ENCODE results near the gene CREBBP. TPM values are rescaled to one million over a fixed set of nuclear protein-coding genes. Genes with fewer than 3 reads are reported as not detected.

Gene CREBBP
- total RNA-seq, 1 donor from 2014 or later: 151 TPM

DNA sequence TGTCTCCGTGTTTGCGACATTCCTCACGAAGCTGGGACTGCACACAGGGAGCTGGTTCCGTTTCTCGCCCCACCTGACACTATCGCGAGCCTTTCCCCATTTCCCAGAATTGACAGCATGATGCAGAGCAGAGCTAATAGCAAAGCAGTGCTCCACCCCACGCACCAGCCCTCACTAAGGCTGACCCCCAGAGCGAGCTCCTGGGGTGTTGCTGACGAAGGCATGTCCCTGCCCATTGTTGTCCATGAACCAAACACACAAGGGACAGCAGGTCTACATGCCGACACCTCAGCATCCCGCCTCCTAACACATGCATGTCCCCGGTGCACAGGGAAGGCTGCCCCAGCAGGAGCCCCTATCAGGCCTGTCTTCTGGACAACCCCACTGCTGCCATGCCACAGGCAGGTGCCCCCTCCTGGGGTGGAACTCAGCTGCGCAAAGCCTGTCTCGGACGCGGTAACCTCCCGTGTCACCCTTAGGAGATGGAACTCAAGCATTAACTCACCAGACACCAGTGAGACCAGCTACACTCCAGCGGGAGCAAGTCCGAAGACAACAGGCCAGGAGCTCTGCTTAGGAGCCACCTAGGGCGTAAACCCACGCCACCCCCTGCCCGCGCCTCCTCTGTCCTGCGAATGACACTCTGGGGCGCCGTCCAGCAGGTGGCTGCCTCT lies 146.3 kb downstream of the CREBBP start:
- H3K9me3 Mint-ChIP-seq: no peaks in the 10 kb centered on the region
- no peak for DNase-seq (ENCODE audit: low spot score in 2 of 2, unreplicated experiment in 2 of 2)
- TF ChIP-seq, protein P1, sequence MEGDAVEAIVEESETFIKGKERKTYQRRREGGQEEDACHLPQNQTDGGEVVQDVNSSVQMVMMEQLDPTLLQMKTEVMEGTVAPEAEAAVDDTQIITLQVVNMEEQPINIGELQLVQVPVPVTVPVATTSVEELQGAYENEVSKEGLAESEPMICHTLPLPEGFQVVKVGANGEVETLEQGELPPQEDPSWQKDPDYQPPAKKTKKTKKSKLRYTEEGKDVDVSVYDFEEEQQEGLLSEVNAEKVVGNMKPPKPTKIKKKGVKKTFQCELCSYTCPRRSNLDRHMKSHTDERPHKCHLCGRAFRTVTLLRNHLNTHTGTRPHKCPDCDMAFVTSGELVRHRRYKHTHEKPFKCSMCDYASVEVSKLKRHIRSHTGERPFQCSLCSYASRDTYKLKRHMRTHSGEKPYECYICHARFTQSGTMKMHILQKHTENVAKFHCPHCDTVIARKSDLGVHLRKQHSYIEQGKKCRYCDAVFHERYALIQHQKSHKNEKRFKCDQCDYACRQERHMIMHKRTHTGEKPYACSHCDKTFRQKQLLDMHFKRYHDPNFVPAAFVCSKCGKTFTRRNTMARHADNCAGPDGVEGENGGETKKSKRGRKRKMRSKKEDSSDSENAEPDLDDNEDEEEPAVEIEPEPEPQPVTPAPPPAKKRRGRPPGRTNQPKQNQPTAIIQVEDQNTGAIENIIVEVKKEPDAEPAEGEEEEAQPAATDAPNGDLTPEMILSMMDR (IDR thresholded peaks at IDR 0.05; ENCODE audit: unreplicated experiment): no peak
- no peak overlapping the region for H3K4me3 Mint-ChIP-seq
- no peaks in the 10 kb centered on the region for H3K4me1 Mint-ChIP-seq
- peaks cover 55% of the 10 kb centered on the region for H3K36me3 Mint-ChIP-seq
- H3K27me3 Mint-ChIP-seq (ENCODE audit: low read depth): no peaks in the 10 kb centered on the region
- H3K27ac Mint-ChIP-seq: no peak overlapping the region

DNA sequence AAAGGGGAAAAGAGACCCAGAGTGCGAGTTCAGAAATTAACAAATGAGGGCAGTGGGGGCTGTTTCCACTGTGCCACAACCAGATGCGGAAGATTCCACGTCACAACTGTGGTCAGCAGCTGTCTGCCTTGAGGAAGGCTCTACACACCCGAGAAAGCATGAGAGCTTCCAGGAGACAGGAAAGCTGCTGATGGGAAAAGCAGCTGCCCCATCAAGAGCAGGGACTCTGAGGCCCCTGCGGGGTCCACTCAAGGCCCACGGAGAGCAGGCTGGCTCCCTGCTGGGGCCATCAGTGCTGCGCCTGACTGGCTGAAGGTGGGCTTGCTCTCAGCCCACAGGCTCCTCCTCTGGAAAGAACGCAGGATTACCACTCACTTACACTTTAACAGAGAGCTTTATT lies 148.3 kb downstream of the CREBBP start:
- Mint-ChIP-seq H3K27me3 (ENCODE audit: low read depth) (no peaks in the 10 kb centered on the region), H3K36me3 (peaks cover 49% of the 10 kb centered on the region), H3K27ac (no peak overlapping the region), H3K9me3 (no peaks in the 10 kb centered on the region), H3K4me3 (no peak overlapping the region), H3K4me1 (no peaks in the 10 kb centered on the region)
- no peak for DNase-seq (ENCODE audit: low spot score in 2 of 2, unreplicated experiment in 2 of 2)
- TF ChIP-seq, protein P1 (IDR thresholded peaks at IDR 0.05; ENCODE audit: unreplicated experiment): no peak

DNA sequence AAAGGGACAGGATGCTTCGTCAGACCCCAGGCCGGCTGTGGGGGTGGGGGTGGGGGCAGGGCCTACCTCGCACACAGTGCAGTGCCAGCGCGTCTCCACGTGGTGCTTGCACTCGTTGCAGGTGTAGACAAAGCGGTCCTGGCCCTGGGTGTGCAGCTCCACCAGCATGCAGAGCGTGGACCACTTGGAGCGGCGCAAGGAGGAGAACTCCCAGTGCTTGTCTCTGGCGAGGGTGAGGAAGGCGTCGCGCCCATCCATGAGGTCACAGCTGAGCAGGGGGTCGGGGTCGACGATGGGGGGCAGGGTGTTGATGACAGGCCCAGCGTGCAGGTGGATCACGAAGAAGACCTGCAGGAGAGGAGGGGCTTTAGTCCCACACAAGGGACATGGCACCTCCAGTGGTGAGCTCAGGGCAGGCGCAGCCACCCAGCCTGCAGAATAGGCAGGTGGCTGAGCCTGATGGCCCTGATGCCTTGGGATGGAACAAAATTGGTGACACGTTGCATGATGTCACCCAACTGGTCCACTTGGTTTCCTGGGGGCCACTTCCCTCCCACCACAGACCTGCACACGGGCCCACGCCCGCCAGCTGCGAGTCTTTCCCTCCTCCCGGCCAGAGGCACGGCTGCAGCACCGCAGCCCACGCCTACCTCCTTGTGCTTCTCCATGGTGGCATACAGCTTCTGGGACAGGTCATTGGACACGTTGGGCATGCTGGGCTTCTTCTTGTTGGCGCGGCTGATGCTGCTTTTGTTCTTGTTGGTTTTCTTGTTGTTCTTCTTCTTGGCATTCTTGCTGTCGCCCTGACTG lies 149.2 kb downstream of the CREBBP start:
- H3K27ac Mint-ChIP-seq: no peak overlapping the region
- no peak for DNase-seq (ENCODE audit: low spot score in 2 of 2, unreplicated experiment in 2 of 2)
- no peaks in the 10 kb centered on the region for H3K27me3 Mint-ChIP-seq (ENCODE audit: low read depth)
- no peaks in the 10 kb centered on the region for H3K9me3 Mint-ChIP-seq
- H3K4me3 Mint-ChIP-seq: no peak overlapping the region
- peaks cover 45% of the 10 kb centered on the region for H3K36me3 Mint-ChIP-seq
- TF ChIP-seq, protein P1 (IDR thresholded peaks at IDR 0.05; ENCODE audit: unreplicated experiment): no peak
- no peaks in the 10 kb centered on the region for H3K4me1 Mint-ChIP-seq

DNA sequence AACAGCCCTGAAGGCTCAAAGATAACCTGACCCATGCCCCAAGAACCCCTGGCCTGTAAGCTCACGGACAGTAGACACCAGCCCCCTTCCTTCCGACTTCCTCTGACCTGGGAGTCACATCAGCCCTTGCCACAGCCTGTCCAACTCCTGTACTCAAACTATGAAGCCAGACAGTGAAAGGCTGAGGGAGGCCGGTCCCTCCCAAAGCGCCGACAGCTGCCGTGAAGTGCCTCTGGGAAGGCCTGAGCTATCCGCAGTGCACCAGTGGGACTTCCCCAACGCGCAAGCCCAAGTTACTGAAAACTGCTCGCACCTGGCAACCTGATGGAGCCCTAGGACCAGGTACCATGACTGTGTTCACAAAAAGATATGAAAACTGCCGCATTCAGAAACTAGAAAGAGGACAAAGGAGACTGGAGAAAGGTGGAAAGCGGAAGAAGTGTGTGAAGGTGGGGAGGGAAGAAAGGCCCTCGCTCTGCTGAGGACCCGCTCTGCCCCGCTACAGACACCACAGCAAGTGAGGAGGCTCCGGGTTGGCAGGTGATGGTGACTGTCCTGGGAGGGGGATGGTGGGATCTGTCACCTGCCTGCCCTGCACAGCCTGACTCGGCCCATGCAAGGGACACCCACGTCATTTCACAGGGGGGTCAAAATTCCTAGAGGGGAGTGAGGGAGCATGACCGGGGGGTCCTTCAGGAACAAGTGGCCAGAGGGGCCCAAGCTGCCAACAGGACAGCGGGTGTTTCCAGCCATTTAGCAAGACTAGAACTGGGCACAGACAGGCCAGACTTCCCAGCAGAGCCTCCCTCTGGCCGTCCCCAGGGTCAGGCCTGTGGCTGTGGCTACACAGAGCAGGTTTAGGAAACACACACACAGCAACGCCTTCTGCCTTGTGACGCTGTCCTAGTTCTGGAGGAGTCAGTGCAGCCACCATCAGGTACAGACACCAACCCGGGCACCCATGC lies 150.1 kb downstream of the CREBBP start:
- Mint-ChIP-seq H3K4me1 (no peaks in the 10 kb centered on the region), H3K4me3 (no peak overlapping the region), H3K27ac (no peak overlapping the region), H3K36me3 (peaks cover 38% of the 10 kb centered on the region), H3K27me3 (ENCODE audit: low read depth) (no peaks in the 10 kb centered on the region), H3K9me3 (no peaks in the 10 kb centered on the region)
- TF ChIP-seq, protein P1 (IDR thresholded peaks at IDR 0.05; ENCODE audit: unreplicated experiment): no peak
- DNase-seq (ENCODE audit: low spot score in 2 of 2, unreplicated experiment in 2 of 2): no peak

Measured in mesothelial cell of epicardium (in vitro differentiated cells).